Measurements from ENCODE around the gene SLFN13.
"Not testable (repeated sequence)": the region's sequence is repeated elsewhere in the genome, so short reads cannot be mapped to it uniquely, and the experiment has no call there.

SLFN13 gene

GRCh38 chr17:35448214-35448898, at the start of gene SLFN13:
TSS of gene SLFN13 (minus strand) at chr17:35448766. CDS start at chr17:35445680, 3,086 bp downstream.
- DNase-seq (ENCODE audit: low read depth, low spot score) = no peak

- DNase-seq (ENCODE audit: low read depth, low spot score) = no peak
Measured at GRCh38 chr17:35496451-35497290, 48.1 kb upstream of the SLFN13 start.

GRCh38 chr17:35493040-35493439, 44.5 kb upstream of the SLFN13 start:
- DNase-seq (ENCODE audit: low read depth, low spot score) = no peak

GRCh38 chr17:35491417-35491816, 42.9 kb upstream of the SLFN13 start:
- no peak for DNase-seq (ENCODE audit: low read depth, low spot score)

- no peak for DNase-seq (ENCODE audit: low read depth, low spot score)
Measured at GRCh38 chr17:35489944-35490343, 41.4 kb upstream of the SLFN13 start.

- no peak for DNase-seq (ENCODE audit: low read depth, low spot score)
Measured at GRCh38 chr17:35488991-35489390, 40.4 kb upstream of the SLFN13 start.

- DNase-seq (ENCODE audit: low read depth, low spot score) = no peak
Measured at GRCh38 chr17:35486920-35487732, 38.6 kb upstream of the SLFN13 start.

GRCh38 chr17:35479271-35479670, 30.7 kb upstream of the SLFN13 start:
- no peak for DNase-seq (ENCODE audit: low read depth, low spot score)

GRCh38 chr17:35477248-35477647, 28.7 kb upstream of the SLFN13 start:
- DNase-seq (ENCODE audit: low read depth, low spot score) = no peak

- DNase-seq (ENCODE audit: low read depth, low spot score) = no peak
Measured at GRCh38 chr17:35476283-35476820, 27.8 kb upstream of the SLFN13 start.

GRCh38 chr17:35468475-35468874, 19.9 kb upstream of the SLFN13 start:
- no peak for DNase-seq (ENCODE audit: low read depth, low spot score)

- DNase-seq (ENCODE audit: low read depth, low spot score) = no peak
Measured at GRCh38 chr17:35467824-35468223, 19.3 kb upstream of the SLFN13 start.

- no peak for DNase-seq (ENCODE audit: low read depth, low spot score)
Measured at GRCh38 chr17:35460354-35460851, 11.8 kb upstream of the SLFN13 start.

- DNase-seq (ENCODE audit: low read depth, low spot score) = not testable (repeated sequence)
Measured at GRCh38 chr17:35454035-35454434, 5.5 kb upstream of the SLFN13 start.

GRCh38 chr17:35453171-35453570, 4.6 kb upstream of the SLFN13 start:
- DNase-seq (ENCODE audit: low read depth, low spot score) = no peak

GRCh38 chr17:35449371-35449931, 885 bp upstream of the SLFN13 start:
- no peak for DNase-seq (ENCODE audit: low read depth, low spot score)

- no peak for DNase-seq (ENCODE audit: low read depth, low spot score)
Measured at GRCh38 chr17:35448899-35449227, 297 bp upstream of the SLFN13 start.

GRCh38 chr17:35447499-35447898, 1.1 kb downstream of the SLFN13 start:
- no peak for DNase-seq (ENCODE audit: low read depth, low spot score)

- DNase-seq (ENCODE audit: low read depth, low spot score) = no peak
Measured at GRCh38 chr17:35438433-35438832, 10.1 kb downstream of the SLFN13 start.

GRCh38 chr17:35433075-35433894, 15.3 kb downstream of the SLFN13 start:
- peak; percentile 74 for DNase-seq (ENCODE audit: low read depth, low spot score)
